Measurements from ENCODE around the gene MBNL2.

The MBNL2 gene

DNA sequence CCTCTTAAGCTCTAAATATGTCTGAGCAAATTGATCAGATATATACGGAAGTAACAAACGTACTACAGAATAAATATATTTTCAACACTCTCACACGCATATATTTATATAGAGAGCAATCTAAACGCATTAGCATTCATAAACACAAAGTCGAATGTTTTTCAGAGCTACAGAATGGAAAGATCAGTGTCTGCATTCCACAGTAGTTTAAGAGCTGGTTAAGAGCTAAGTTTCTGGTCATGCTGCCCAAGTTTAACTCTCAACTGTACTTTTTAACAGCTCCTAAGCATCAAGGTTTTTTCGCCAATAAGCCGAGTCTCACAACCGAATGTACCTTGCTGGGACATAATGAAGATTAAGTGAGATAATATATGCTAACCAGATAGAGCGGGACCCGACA, 175.1 kb downstream of the MBNL2 start:
- no peak overlapping the region for H3K27ac ChIP-seq

DNA sequence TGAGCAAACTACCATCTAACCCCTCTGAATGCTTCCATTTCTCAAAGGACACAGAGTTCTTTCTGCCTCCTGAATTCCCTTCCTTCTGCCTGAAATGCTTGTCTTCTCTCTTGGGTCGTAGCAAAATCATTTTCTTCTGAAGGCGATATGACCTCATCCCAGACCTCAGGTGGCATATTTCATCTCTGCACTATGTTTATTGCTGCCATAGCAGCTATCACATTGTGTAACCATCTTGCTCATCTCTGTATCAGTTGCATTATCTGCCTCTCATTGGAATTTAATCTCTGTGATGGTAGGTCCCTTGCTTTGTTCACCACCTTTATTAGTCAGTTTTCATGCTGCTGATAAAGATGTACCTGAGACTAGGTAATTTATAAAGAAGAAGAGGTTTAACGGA, 179.3 kb downstream of the MBNL2 start:
- TF ChIP-seq, protein P1, sequence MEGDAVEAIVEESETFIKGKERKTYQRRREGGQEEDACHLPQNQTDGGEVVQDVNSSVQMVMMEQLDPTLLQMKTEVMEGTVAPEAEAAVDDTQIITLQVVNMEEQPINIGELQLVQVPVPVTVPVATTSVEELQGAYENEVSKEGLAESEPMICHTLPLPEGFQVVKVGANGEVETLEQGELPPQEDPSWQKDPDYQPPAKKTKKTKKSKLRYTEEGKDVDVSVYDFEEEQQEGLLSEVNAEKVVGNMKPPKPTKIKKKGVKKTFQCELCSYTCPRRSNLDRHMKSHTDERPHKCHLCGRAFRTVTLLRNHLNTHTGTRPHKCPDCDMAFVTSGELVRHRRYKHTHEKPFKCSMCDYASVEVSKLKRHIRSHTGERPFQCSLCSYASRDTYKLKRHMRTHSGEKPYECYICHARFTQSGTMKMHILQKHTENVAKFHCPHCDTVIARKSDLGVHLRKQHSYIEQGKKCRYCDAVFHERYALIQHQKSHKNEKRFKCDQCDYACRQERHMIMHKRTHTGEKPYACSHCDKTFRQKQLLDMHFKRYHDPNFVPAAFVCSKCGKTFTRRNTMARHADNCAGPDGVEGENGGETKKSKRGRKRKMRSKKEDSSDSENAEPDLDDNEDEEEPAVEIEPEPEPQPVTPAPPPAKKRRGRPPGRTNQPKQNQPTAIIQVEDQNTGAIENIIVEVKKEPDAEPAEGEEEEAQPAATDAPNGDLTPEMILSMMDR (conservative IDR thresholded peaks at IDR 0.05), result no peak
- TF ChIP-seq ZFX (IDR thresholded peaks at IDR 0.05), result no peak
- no peak overlapping the region for H3K27ac ChIP-seq

More for the DNA sequence above, 175.1 kb downstream of the MBNL2 start:
- TF ChIP-seq, protein P1 (conservative IDR thresholded peaks at IDR 0.05), result no peak
- TF ChIP-seq ZFX (IDR thresholded peaks at IDR 0.05), result no peak

- TF ChIP-seq ZFX (IDR thresholded peaks at IDR 0.05), result no peak
- TF ChIP-seq, protein P1 (conservative IDR thresholded peaks at IDR 0.05), result no peak
- H3K27ac ChIP-seq, result no peak overlapping the region
Measured at GRCh38 chr13:97403893-97404750, 182.0 kb downstream of the MBNL2 start.

- TF ChIP-seq ZFX (IDR thresholded peaks at IDR 0.05), result no peak
- TF ChIP-seq, protein P1 (conservative IDR thresholded peaks at IDR 0.05), result no peak
- H3K27ac ChIP-seq, result no peak overlapping the region
Measured at GRCh38 chr13:97407540-97407939, 185.4 kb downstream of the MBNL2 start.

DNA sequence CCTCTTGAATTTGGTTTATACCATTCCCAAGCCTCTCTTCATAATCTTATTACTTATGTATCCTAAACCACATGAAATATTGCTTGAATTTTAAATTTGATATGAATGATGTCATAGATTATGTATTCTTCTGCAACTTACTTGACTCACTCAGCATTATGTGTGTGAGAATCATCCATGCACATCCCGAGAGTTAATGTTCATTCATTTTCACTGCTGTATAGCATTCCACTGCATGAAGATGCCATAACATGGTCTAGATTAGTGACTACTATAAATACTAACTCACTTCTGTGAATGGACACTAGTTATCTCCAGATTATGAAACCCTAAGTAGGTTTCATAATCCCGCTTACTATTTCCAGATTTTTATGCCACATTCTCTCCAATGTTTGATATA, 186.8 kb downstream of the MBNL2 start:
- TF ChIP-seq ZFX (IDR thresholded peaks at IDR 0.05), result no peak
- TF ChIP-seq, protein P1 (conservative IDR thresholded peaks at IDR 0.05), result no peak
- H3K27ac ChIP-seq, result no peak overlapping the region

DNA sequence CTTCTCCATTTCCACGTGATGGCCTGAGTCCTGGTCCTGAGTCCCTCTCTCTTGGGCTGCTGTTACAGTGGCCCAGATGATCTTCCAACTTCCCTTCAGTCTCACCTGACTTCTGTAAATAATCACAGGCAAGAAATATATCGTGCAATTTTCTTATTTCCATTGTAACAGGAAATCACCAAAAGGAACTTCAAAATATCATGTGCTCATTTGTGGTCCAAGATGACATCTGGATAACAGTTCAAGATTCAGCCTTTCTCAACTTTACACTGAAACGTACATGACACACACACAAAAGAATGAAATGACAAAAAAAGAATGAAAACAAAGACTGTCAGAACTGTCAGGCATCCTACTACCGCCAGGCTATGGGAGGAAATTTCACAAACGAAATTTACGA, 189.9 kb downstream of the MBNL2 start:
- TF ChIP-seq, protein P1 (conservative IDR thresholded peaks at IDR 0.05), result no peak
- no peak for TF ChIP-seq ZFX (IDR thresholded peaks at IDR 0.05)

GRCh38 chr13:97413694-97414093, 191.6 kb downstream of the MBNL2 start:
- H3K27ac ChIP-seq, result no peak overlapping the region
- TF ChIP-seq, protein P1 (conservative IDR thresholded peaks at IDR 0.05), result no peak
- no peak for TF ChIP-seq ZFX (IDR thresholded peaks at IDR 0.05)

More for the DNA sequence above, 189.9 kb downstream of the MBNL2 start:
- no peak overlapping the region for H3K27ac ChIP-seq
